Endometrium (tissue), 2 donors: ENCODE data around the gene SLF1.
"Not testable (repeated sequence)": the region's sequence is repeated elsewhere in the genome, so short reads cannot be mapped to it uniquely, and the experiment has no call there.

Experiments used
- FAIRE-seq: peaks from 2 replicates; lab custom pipeline; 2012; peaks lifted over from hg19 to GRCh38; lab: Jason Lieb, UNC
- donor health status: control.
- donor health status: control.

SLF1 gene

GRCh38 chr5:94618493-94619328 is at the start of gene SLF1, which contains the start of gene KIAA0825:
Gene SLF1 (plus strand): TSS chr5:94618669. CDS start chr5:94628811, 10,142 bp downstream.
Gene KIAA0825 (minus strand): TSS chr5:94618604. CDS start chr5:94537126, 81,478 bp downstream.
- no peak for FAIRE-seq

DNA sequence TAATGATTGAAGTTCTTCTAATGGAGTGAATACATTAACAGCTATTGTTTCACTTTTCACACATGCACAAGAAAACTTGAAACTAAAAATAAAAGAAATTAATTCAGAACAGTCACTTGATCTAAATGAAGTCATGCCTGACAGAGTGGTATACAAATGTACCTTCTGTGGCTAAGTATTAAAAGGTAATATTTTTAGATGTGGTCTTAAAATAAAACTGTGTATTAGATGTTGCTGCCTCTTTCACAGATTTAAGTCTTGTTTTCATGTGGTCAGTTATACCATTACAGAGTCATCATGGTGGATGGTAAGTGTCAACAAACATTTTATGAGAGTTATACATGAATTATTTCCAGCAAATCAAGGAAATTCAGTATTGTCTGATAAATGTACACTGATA is 47.1 kb upstream of the SLF1 start:
- FAIRE-seq: no peak

DNA sequence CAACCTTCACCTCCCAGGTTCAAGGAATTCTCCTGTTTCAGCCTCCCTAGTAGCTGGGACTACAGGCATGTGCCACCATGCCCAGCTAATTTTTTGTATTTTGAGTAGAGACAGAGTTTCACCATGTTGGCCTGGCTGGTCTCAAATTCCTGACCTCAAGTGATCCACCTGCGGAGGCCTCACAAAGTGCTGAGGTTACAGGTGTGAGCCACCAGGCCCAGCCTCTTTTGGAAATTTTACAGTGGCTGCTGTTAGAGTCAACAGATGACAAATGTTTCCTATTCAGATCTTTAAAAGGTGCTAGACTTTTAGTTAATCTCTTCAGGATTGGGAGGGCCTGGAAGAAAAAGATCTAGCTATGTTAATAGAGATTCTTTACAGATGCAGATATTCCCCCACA is 45.1 kb upstream of the SLF1 start:
- not testable (repeated sequence) for FAIRE-seq

DNA sequence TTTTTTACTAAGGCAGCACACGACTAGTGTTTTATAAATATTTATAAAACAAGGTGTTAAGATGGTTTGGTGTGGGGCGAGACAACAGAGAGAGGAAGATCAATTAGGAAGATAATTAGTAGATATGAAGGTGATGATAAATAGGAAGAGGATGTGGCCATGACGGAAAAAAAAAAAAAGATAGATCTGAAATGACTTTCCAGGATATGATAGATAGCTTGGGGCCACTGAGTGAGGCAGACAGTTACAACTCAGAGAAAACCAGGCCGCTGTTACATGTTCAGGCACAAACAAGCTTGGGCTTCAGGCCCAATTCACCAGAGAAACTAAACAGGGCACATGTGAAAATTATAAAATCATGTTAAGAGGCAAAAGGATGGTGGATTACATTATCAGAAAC is 43.3 kb upstream of the SLF1 start:
- no peak for FAIRE-seq

DNA sequence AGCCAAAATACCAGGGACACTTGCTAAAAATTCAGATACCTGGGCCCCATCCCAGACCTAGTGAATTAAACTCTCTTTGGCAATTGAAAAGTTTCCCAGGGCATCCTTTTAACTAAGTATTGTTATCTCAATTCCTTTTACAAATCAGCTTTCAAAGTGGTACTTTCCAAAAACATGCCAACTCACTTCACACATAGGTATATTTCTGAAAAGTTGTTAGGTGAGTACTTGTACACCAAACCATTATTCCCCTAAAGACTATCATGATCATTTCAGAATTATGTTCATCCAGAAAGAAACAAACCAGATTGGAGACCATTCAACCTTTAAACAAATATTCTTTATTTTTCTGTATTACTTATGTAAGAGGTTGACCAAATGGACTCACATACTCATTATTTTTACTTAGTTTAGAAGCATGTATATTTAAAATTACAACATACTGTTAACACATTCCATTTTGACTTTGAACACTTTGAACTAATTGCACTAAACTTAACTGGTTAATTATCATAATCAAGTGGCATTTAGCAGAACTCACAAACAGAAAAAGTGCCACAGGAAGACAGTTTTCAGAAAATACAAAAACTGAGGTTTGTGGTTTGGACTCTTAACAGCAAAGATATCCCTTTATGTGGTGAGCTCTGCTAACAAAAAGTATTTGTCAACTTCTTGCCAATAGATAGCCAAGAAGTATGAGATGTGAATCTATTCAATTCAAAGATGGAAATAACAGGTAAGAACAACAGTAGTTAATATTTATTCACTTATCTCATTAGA is 40.8 kb upstream of the SLF1 start:
- FAIRE-seq: no peak

DNA sequence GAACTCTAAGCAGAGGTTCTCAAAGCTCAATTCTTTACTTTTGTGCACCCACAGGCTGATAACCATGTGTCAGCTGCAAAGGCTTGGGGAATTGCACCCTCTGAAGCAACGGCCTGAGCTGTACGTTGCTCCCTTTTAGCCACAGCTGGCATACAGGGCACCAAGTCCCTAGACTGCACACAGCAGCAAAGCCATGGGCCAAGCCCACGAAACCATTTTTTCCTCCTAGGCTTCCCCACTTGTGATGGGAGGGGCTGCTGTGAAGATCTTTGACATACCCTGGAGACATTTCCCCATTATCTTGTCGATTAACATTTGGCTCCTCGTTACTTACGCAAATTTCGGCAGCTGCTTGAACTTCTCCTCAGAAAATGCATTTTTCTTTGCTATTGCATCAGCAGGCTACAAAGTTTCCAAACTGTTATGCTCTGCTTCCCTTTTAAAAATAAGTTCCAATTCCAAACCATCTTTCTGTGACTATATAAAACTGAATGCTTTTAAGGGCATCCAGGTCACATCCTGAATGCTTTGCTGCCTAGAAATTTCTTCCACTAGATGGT is 23.1 kb upstream of the SLF1 start:
- FAIRE-seq: no peak

DNA sequence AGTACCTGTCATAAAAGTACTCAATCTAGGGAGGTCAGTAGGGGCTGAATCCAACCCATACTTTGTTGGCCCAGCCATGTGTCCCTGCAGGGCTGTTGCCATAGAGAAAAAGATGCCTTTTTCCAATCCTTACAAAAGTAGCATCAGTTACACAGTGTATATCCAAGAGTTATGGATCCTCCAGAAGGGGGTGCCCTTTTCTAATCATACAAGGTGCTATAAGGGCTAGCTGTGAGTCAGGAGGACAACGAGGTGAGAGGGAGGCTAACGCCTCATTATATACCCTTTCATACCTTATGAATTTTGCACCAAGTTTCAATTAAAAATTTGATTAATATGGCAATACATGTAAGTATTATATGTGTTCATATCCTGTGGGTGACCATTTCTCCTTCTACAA is 4.9 kb upstream of the SLF1 start:
- FAIRE-seq: no peak

DNA sequence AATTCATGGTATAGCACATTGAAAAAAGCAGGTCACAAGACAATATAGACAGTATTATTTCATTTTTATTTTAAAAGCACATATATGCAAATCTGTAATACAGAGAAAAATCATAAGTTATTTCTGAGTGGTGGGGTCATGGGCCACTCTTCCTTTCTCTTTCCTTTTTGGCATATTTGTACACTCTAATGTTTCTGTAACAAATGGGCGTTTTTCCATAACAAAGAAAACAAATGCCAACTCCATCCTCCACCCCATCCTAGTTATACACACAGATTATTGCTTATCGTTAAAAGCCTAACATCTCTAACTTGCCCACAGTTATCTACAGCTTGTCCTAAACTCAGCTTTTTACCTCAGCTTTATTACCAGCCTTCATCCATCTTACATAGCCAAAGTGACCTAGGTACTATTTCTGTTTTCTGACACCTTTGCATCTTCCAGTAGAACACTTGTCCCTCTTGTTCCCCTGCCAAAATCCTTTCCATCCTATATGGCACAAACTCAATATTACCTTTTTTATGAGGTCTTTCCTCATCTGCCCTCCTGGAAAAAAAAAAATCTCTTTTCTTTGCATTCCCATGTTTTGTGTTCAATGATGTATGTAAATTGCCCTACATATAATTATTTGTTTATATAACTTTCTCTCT is 4.2 kb upstream of the SLF1 start:
- no peak for FAIRE-seq

- no peak for FAIRE-seq
These were observed 2.6 kb upstream of the SLF1 start for GRCh38 chr5:94615862-94616261.

GRCh38 chr5:94618029-94618492 is 408 bp upstream of the SLF1 start:
- FAIRE-seq: no peak

- no peak for FAIRE-seq
These were observed 1.8 kb downstream of the SLF1 start for GRCh38 chr5:94620256-94620655.

DNA sequence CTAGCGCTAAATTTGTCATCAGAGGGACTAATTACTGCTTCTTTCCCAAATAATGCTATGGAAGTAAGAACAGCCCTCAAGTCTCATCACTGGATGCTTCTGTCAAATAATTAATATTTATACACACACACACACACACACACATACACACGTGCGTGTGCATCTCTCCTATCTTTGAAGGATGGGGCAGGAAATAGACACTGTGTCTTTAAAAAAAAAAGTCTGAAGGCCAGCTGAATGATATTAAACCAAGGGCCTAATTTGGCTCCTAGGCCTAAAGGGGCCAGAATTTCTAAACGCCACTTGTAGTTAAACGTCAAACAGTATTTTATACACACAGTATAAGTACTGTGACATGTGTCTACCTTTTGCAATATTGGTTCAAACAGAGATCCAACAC is 3.3 kb downstream of the SLF1 start:
- no peak for FAIRE-seq

DNA sequence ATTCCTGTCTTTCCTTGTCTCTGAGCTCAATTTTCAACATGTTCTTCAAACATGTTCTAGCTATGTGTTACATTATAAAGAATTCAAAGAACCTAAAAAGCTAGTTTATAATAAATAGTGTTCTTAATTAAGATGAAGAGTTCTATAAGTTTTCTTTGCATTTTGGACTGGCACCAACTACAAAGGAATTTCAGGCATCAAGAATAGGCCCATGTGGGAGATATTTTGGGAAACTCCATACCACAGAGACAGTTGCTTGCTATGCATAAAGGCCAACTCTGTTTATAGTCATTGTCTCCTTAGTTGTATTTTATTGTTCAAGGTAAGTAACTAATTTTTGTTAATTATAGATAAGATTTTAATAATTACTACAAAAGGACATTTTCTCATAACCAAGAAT is 4.5 kb downstream of the SLF1 start:
- no peak for FAIRE-seq

DNA sequence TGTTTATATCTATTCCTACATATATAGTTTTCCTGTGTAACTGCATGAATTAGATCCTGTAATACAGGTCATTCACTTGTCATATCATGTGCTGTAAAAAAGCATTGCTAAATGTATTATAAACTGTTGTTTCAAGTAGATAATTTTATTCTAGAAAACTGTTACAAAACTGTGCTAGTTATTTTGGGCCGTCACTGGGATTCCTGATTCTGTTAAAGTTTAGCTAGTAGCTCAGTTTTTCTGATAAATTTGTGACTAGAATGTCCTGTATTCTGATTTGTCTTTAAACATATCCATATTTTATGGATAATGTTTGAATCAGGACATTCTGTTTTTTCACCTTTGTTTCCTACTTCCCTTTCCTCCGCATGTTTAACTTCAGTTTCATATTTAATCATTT is 5.4 kb downstream of the SLF1 start:
- no peak for FAIRE-seq

DNA sequence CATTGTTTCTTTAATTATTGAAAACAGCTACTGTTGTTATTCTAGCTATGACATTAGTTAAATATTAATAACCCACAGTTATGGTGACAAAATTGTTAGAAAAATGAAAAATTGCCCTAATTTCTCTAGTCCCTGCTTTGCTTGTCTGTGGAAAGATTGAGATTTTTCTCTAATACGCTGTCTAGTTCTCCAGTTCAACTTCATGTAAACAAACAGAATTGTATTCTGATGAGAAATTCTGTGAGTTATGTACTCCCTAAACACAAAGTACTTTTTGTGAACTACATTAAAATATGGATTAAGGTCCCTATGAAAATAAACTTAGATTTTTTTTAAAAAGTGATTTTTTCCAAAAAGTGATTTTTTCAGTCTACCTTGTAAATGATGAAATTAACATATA is 8.7 kb downstream of the SLF1 start:
- FAIRE-seq: no peak

DNA sequence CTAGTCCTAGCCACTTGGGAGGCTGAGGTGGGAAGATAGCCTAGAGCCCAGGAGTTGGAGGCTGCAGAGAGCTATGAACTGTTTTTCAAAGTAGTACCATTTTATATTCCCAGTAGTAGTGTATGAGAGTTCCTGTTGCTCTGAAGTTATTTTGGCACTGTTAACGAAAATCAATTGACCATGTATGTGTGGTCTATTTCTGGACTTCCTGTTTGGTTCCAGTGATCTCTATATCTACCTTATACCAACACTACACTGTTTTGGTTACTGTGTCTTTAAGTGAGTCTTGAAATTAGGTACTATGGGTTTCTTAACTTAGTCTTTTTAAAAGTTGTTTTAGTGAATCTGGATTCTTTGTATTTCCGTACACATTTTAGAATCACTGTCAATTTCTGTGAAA is 13.6 kb downstream of the SLF1 start:
- no peak for FAIRE-seq

- peak; percentile 4 for FAIRE-seq
These were observed 21.7 kb downstream of the SLF1 start for GRCh38 chr5:94640176-94640575.

GRCh38 chr5:94645053-94645452 is 26.6 kb downstream of the SLF1 start:
- FAIRE-seq: no peak

DNA sequence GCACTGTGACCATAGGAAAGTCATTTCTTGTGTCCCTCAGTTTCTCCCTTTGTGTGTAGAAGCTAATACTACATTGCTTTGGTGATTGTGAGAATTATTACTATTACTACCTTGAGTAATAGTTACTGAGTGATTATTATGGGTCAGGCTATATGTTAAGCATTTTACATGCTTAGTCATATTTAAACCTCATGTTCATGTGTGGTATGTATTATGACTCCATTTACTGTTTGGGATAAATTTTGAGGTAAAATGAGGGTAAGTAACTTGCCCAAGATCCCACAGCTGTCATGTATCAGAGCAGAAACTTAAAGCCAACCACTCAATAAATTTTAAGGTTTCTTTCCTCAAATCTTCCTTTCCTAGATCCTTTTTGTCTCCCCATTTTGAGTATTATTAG is 28.3 kb downstream of the SLF1 start:
- no peak for FAIRE-seq

DNA sequence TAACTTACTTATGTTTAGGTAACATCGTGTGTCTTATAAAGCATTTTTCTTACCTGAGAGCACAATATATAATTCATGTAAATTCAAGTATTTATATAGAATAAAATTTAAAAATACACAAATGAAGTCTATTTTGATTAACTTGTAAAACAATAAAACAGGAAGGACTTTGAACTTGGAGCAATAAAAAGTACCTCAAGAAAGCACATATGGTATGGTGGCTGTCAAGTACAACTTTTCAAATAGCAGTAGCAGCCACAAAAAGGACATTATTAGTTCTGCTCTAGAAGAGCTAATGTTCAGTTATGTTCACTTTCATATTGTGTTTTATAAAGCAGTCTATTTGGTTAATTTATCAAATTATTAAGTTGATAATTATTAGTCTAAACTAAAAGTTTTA is 31.4 kb downstream of the SLF1 start:
- peak; percentile 8 for FAIRE-seq

GRCh38 chr5:94658272-94658671 is 39.8 kb downstream of the SLF1 start:
- FAIRE-seq: no peak

DNA sequence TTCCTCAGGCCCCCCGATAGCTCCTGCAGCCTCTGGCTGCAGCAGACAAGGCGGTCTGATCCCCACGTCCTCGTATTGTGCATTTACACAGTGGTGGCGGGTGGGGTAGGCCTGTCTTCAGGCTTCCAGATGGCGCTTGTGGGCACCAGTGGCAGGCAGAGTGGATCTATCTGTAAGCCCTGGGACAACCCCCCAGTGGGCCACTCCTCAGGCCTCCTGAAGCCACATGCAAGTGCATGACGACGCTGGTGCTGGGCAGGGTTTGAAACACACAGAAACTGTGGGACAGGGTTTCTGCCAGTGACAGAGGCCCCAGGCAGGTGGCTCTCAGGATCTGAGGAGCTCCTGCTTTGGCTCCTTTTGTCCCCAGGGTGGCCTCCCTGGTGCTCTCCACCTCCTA is 42.0 kb downstream of the SLF1 start:
- no peak for FAIRE-seq
